Measurements from ENCODE around the gene AHNAK2. TPM values are rescaled to one million over a fixed set of nuclear protein-coding genes. Genes with fewer than 3 reads are reported as not detected.
"Not testable (repeated sequence)": the region's sequence is repeated elsewhere in the genome, so short reads cannot be mapped to it uniquely, and the experiment has no call there.

Gene AHNAK2
- total RNA-seq, 2 experiments from 2014 or later, result 0.06 TPM

DNA sequence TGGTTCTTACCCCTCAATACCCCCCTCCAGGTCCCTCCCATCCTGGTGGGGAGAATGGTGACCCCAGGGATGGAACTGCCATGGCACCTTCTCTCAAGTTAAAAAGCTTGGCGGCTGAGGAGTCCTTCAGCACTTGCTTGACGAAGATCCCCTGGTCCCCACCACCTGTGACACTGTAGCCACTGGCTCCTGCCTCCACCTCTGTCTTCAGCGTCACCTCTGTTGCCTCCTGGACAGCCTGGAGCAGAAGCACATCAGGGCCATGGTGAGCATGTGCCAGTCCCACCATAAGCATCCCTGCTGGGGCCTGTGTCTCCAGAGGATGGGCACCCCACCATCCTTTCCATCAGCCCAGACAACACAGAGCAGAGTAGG, 22.8 kb downstream of the AHNAK2 start:
- Mint-ChIP-seq H3K27ac (no peak overlapping the region), H3K9me3 (no peaks in the 10 kb centered on the region), H3K36me3 (no peaks in the 10 kb centered on the region), H3K4me1 (no peaks in the 10 kb centered on the region), H3K4me3 (no peak overlapping the region), H3K27me3 (peaks cover 13% of the 10 kb centered on the region)
- no peak for ATAC-seq (ENCODE audit: low read depth)
- no peak for DNase-seq
- POLR2A ChIA-PET, result no interaction called here

DNA sequence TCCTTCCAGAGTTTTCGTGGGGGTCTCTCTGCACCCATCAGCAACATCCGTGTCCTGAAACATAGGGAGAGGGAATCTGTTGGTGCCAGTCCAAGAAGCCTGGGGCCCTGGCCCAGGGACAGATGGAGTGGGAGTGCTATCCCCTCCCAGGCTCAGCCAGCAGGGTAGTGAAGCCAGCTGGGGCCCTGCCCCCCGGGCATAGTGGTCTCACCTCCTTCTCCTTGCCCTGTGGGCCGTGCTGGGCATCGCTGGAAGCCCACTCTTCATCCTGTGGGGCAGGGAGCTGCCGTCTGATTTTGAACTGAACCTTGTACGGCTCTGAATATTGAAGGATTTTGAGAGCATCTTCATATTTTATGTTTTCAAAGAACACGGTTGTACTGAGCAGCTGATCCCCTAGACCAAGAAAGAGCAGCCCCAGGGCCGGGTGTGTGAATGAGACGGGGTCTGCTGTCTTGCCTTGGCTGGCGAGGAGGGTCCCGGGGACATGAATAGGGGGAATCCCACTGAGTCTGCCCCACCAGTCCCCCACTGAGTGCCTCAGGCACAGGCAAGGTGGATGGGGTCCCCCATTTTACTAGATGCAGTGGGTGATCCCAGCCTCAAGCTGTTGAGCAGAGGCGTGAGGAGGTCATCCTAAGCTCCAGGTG, 23.3 kb downstream of the AHNAK2 start:
- POLR2A ChIA-PET, result no interaction called here
- no peak overlapping the region for H3K4me3 Mint-ChIP-seq
- H3K27ac Mint-ChIP-seq, result no peak overlapping the region
- no peaks in the 10 kb centered on the region for H3K9me3 Mint-ChIP-seq
- DNase-seq (no peak), ATAC-seq (ENCODE audit: low read depth) (no peak)
- H3K27me3 Mint-ChIP-seq, result peaks cover 12% of the 10 kb centered on the region
- no peaks in the 10 kb centered on the region for H3K4me1 Mint-ChIP-seq
- H3K36me3 Mint-ChIP-seq, result no peaks in the 10 kb centered on the region

DNA sequence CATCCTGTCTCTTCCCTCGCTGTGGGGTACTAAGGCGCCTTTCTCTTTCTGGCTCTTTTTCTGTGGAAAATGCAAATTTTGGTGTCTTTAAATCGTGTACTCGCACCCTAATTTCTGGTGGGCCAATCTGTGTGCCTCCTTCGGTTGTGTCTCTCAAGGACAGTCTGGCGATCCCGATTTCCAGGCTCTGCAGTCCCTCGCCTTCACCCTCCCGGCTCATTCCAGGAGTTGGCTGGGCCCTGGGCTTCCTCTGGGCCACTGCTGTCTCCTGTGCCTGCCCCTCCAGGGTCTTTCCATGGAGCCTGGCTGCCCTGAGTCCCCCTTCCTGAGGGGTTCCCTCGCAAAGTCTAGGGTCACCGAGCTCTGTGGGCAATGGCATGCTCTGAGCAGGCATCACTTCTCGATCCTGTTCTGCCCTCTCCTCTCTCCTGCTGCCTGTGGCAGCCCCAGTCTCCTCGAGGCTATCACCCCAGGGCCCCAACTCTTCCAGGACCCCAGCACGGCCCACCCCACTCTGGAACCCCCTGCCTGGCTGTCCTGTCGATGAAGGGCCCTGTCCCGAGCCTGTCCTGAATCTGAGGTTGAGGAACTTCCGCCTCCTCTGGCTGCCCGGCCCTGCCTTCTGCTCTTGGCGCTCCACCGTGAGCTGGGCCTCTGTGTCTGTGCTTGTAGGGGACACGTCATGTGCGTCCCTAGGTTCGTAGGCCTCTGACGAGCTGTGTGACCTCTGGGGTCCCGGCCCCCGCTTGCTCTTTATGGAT, 24.1 kb downstream of the AHNAK2 start:
- DNase-seq, result no peak
- Mint-ChIP-seq H3K4me1 (no peaks in the 10 kb centered on the region), H3K4me3 (no peak overlapping the region), H3K9me3 (no peaks in the 10 kb centered on the region), H3K27me3 (peaks cover 9% of the 10 kb centered on the region), H3K27ac (no peak overlapping the region), H3K36me3 (no peaks in the 10 kb centered on the region)
- ATAC-seq (ENCODE audit: low read depth), result no peak
- POLR2A ChIA-PET, result interaction anchor here (0.5 kb wide), 1 partner anchor 153 kb away, joined by 5 read pairs; no protein-coding TSS in a partner anchor

DNA sequence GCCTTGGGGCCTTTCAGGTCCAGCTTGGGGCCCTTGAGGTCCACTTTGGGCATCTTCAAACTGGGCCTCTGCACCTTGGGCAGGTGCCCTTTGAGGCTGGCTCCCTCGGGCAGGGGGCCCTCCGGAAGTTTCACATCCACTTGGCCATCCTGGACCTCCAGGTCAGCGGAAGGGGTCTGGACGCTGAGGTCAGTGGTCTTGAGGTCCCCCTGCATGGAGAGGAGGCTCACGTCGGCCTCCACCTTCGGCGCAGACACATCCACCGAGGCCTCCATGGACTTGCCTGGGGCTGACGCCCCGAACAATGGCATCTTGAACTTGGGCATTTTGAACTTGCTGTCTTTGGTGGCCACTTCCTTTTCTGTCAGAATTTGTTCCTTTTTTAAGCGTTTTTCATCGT, 25.1 kb downstream of the AHNAK2 start:
- DNase-seq, result no peak
- no peaks in the 10 kb centered on the region for H3K36me3 Mint-ChIP-seq
- H3K4me1 Mint-ChIP-seq, result no peaks in the 10 kb centered on the region
- peaks cover 3% of the 10 kb centered on the region for H3K27me3 Mint-ChIP-seq
- no peak for ATAC-seq (ENCODE audit: low read depth)
- POLR2A ChIA-PET, result no interaction called here
- no peak overlapping the region for H3K4me3 Mint-ChIP-seq
- H3K9me3 Mint-ChIP-seq, result no peaks in the 10 kb centered on the region
- no peak overlapping the region for H3K27ac Mint-ChIP-seq

DNA sequence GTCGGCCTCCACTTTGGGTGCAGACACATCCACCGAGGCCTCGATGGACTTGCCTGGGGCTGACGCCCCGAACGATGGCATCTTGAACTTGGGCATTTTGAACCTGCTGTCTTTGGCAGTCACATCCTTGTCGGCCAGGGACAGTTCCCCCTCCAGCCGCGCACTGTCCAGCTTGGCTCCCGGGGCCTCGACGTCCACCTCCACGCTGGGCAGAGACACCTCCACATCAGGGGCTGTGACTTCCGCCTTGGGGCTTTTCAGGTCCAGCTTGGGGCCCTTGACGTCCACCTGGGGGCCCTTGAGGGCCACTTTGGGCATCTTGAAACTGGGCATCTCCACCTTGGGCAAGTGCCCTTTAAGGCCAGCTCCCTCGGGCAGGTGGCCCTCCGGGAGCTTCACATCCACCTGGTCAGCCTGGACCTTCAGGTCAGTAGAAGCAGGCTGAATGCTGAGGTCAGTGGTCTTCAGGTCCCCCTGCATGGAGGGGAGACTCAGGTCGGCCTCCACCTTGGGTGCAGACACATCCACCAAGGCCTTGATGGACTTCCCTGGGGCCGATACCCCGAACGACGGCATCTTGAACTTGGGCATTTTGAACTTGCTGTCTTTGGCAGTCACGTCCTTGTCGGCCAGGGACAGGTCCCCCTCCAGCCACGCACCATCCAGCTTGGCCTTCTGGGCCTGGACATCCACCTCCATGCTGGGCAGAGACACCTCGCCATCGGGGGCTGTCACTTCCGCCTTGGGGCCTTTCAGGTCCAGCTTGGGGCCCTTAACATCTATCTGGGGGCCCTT, 26.1 kb downstream of the AHNAK2 start:
- not testable (repeated sequence) for H3K36me3 Mint-ChIP-seq; DNase-seq; H3K4me1 Mint-ChIP-seq; ATAC-seq (ENCODE audit: low read depth); H3K27ac Mint-ChIP-seq; H3K9me3 Mint-ChIP-seq; H3K27me3 Mint-ChIP-seq; H3K4me3 Mint-ChIP-seq
- POLR2A ChIA-PET, result interaction anchor here (0.5 kb wide), 1 partner anchor 212 kb away, joined by 4 read pairs; no protein-coding TSS in a partner anchor

DNA sequence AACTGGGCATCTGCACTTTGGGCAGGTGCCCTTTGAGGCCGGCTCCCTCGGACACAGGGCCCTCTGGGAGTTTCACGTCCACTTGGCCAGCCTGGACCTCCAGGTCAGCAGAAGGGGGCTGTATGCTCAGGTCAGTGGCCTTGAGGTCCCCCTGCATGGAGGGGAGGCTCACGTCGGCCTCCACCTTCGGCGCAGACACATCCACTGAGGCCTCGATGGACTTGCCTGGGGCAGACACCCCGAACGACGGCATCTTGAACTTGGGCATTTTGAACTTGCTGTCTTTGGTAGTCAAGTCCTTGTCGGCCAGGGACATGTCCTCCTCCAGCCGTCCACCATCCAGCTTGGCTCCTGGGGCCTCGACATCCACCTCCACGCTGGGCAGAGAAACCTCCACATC, 27.5 kb downstream of the AHNAK2 start:
- H3K4me3 Mint-ChIP-seq; POLR2A ChIA-PET; H3K36me3 Mint-ChIP-seq; DNase-seq; H3K27me3 Mint-ChIP-seq; H3K27ac Mint-ChIP-seq; ATAC-seq (ENCODE audit: low read depth); H3K9me3 Mint-ChIP-seq; H3K4me1 Mint-ChIP-seq: not testable (repeated sequence)

DNA sequence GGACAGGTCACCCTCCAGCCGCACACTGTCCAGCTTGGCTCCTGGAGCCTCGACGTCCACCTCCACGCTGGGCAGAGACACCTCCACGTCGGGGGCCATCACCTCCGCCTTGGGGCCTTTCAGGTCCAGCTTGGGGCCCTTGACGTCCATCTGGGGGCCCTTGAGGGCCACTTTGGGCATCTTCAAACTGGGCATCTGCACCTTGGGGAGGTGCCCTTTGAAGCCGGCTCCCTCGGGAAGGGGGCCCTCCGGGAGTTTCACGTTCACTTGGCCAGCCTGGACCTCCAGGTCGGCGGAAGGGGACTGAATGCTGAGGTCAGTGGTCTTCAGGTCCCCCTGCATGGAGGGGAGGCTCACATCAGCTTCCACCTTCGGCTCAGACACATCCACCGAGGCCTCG, 28.2 kb downstream of the AHNAK2 start:
- no peaks in the 10 kb centered on the region for H3K4me1 Mint-ChIP-seq
- H3K27me3 Mint-ChIP-seq, result no peaks in the 10 kb centered on the region
- H3K9me3 Mint-ChIP-seq, result no peaks in the 10 kb centered on the region
- H3K4me3 Mint-ChIP-seq, result no peak overlapping the region
- POLR2A ChIA-PET, result no interaction called here
- H3K36me3 Mint-ChIP-seq, result no peaks in the 10 kb centered on the region
- DNase-seq (no peak), ATAC-seq (ENCODE audit: low read depth) (no peak)
- H3K27ac Mint-ChIP-seq, result no peak overlapping the region

DNA sequence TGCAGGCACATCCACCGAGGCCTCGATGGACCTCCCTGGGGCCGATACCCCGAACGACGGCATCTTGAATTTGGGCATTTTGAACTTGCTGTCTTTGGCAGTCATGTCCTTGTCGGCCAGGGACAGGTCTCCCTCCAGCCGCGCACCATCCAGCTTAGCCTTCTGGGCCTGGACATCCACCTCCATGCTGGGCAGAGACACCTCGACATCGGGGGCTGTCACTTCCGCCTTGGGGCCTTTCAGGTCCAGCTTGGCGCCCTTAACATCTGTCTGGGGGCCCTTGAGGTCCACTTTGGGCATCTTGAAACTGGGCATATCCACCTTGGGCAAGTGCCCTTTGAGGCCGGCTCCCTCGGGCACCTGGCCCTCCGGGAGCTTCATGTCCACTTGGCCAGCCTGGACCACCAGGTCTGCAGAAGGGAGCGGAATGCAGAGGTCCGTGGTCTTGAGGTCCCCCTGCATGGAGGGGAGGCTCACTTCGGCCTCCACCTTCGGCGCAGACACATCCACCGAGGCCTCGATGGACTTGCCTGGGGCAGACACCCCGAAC, 28.7 kb downstream of the AHNAK2 start:
- H3K4me3 Mint-ChIP-seq; H3K27me3 Mint-ChIP-seq; H3K36me3 Mint-ChIP-seq; POLR2A ChIA-PET; DNase-seq; H3K27ac Mint-ChIP-seq; H3K9me3 Mint-ChIP-seq; H3K4me1 Mint-ChIP-seq; ATAC-seq (ENCODE audit: low read depth): not testable (repeated sequence)

DNA sequence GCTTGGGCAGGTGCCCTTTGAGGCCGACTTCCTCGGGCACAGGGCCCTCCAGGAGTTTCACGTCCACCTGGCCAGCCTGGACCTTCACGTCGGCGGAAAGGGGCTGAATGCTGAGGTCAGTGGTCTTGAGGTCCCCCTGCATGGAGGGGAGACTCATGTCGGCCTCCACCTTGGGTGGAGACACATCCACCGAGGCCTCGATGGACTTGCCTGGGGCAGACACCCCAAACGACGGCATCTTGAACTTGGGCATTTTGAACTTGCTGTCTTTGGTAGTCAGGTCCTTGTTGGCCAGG, 29.5 kb downstream of the AHNAK2 start:
- H3K27ac Mint-ChIP-seq, result no peak overlapping the region
- no peaks in the 10 kb centered on the region for H3K36me3 Mint-ChIP-seq
- H3K4me3 Mint-ChIP-seq, result no peak overlapping the region
- no peak for ATAC-seq (ENCODE audit: low read depth)
- H3K4me1 Mint-ChIP-seq, result no peaks in the 10 kb centered on the region
- H3K27me3 Mint-ChIP-seq, result no peaks in the 10 kb centered on the region
- H3K9me3 Mint-ChIP-seq, result no peaks in the 10 kb centered on the region
- no peak for DNase-seq
- POLR2A ChIA-PET, result no interaction called here

DNA sequence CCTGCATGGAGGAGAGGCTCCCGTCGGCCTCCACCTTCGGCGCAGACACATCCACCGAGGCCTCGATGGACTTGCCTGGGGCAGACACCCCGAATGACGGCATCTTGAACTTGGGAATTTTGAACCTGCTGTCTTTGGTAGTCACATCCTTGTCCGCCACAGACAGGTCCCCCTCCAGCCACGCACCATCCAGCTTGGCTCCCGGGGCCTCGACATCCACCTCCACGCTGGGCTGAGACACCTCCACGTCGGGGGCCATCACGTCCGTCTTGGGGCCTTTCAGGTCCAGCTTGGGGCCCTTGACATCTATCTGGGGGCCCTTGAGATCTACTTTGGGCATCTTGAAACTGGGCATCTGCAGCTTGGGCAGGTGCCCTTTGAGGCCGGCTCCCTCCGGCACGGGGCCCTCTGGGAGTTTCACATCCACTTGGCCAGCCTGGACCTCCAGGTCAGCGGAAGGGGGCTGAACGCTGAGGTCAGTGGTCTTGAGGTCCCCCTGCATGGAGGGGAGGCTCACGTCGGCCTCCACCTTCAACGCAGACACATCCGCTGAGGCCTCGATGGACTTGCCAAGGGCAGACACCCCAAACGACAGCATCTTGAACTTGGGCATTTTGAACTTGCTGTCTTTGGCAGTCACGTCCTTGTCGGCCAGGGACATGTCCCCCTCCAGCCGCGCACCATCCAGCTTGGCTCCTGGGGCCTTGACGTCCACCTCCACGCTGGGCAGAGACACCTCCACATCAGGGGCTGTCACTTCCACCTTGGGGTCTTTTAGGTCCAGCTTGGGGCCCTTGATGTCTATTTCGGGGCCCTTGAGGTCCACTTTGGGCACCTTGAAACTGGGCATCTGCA, 30.1 kb downstream of the AHNAK2 start:
- POLR2A ChIA-PET, result not testable (repeated sequence)

DNA sequence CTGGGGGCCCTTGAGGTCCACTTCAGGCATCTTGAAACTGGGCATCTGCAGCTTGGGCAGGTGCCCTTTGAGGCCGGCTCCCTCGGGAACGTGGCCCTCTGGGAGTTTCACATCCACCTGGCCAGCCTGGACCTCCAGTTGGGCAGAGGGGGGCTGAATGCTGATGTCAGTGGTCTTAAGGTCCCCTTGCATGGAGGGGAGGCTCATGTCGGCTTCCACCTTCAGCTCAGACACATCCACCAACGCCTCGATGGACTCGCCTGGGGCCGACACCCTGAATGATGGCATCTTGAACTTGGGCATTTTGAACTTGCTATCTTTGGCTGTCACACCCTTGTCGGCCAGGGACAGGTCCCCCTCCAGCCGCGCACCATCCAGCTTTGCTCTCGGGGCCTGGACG, 31.0 kb downstream of the AHNAK2 start:
- H3K27ac Mint-ChIP-seq; H3K27me3 Mint-ChIP-seq; H3K4me3 Mint-ChIP-seq; H3K4me1 Mint-ChIP-seq; DNase-seq; H3K36me3 Mint-ChIP-seq; POLR2A ChIA-PET; ATAC-seq (ENCODE audit: low read depth); H3K9me3 Mint-ChIP-seq: not testable (repeated sequence)

More for the DNA sequence above, 30.1 kb downstream of the AHNAK2 start:
- not testable (repeated sequence) for DNase-seq; H3K27me3 Mint-ChIP-seq; ATAC-seq (ENCODE audit: low read depth); H3K4me3 Mint-ChIP-seq; H3K27ac Mint-ChIP-seq; H3K9me3 Mint-ChIP-seq; H3K4me1 Mint-ChIP-seq; H3K36me3 Mint-ChIP-seq

DNA sequence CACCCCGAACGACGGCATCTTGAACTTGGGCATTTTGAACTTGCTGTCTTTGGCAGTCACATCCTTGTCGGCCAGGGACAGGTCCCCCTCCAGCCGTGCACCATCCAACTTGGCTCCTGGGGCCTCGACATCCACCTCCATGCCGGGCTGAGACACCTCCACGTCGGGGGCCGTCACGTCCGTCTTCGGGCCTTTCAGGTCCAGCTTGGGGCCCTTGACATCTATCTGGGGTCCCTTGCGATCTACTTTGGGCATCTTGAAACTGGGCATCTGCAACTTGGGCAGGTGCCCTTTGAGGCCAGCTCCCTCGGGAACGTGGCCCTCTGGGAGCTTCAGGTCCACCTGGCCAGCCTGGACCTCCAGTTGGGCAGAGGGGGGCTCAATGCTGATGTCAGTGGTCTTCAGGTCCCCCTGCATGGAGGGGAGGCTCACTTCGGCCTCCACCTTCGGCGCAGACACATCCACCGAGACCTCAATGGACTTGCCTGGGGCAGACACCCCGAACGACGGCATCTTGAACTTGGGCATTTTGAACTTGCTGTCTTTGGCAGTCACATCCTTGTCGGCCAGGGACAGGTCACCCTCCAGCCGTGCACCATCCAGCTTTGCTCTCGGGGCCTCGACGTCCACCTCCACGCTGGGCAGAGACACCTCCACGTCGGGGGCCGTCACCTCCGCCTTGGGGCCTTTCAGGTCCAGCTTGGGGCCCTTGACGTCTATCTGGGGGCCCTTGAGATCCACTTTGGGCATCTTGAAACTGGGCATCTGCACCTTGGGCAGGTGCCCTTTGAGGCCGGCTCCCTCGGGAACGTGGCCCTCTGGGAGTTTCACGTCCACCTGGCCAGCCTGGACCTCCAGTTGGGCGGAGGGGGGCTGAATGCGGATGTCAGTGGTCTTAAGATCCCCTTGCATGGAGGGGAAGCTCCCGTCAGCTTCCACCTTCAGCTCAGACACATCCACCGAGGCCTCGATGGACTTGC, 31.9 kb downstream of the AHNAK2 start:
- H3K27ac Mint-ChIP-seq; DNase-seq; ATAC-seq (ENCODE audit: low read depth); H3K27me3 Mint-ChIP-seq; H3K9me3 Mint-ChIP-seq; H3K36me3 Mint-ChIP-seq; H3K4me1 Mint-ChIP-seq; H3K4me3 Mint-ChIP-seq; POLR2A ChIA-PET: not testable (repeated sequence)

All from activated naive CD8-positive, alpha-beta T cell treated with anti-CD3 and anti-CD28 coated beads, Interleukin-2, amount 10 ng/mL, durations not matched to agents 7 days and 5 days (primary cell).